IMR-90 (cell line): Measurements from ENCODE around the gene JMJD6. TPM values are rescaled to one million over a fixed set of nuclear protein-coding genes. Genes with fewer than 3 reads are reported as not detected.

Experiments
- ATAC-seq: fragments of 200-7000 bp; cut with Tn5 transposase; 2 replicates; pipeline ENCODE4 v1.9.1; 2020; ENCODE audit warnings: low read depth, mild to moderate bottlenecking, moderate library complexity
- BruUV-seq: library from RNA; stranded (reverse); fragments of 400-500 nt; replicated peaks from 2 replicates; lab custom pipeline; 2021; lab: Mats Ljungman, UMichigan
- CTCF ChIA-PET: fragments of 300-600 bp; formaldehyde crosslinking; extraction: SDS; loops from one replicate; lab custom pipeline; 2021; ENCODE audit warnings: antibody characterized with exemption; lab: Yijun Ruan, JAX
- POLR2A ChIA-PET: fragments of 300-600 bp; sonication (Branson Sonifier 250); formaldehyde crosslinking; loops from one replicate; lab custom pipeline; 2022; ENCODE audit warnings: antibody characterized with exemption; ENCODE audit not compliant: unreplicated experiment; lab: Charles Lee
- DNase-seq: peaks from one replicate; pipeline ENCODE4 v3.0.0; 2013
- H2AFZ ChIP-seq: replicated peaks from 2 replicates; pipeline ENCODE3; 2013; ENCODE audit warnings: low read length, mild to moderate bottlenecking; ENCODE audit not compliant: poor library complexity
- H2AK5ac ChIP-seq: 2 replicates; pipeline ENCODE4 v1.6.1; 2013; ENCODE audit warnings: low read depth, low read length, inconsistent platforms
- H2AK9ac ChIP-seq: replicated peaks from 2 replicates; pipeline ENCODE3; 2013; ENCODE audit warnings: mild to moderate bottlenecking, low read depth, low read length, moderate library complexity; ENCODE audit not compliant: poor library complexity
- H2BK120ac ChIP-seq: 2 replicates; pipeline ENCODE4 v1.6.1; 2013; ENCODE audit warnings: low read depth, low read length, inconsistent platforms
- H2BK15ac ChIP-seq: 3 replicates; pipeline ENCODE4 v1.6.1; 2013; ENCODE audit warnings: low read depth, low read length, inconsistent platforms
- H2BK20ac ChIP-seq: 2 replicates; pipeline ENCODE4 v1.6.1; 2013; ENCODE audit warnings: low read depth, mild to moderate bottlenecking, inconsistent platforms, low read length, moderate library complexity
- H2BK5ac ChIP-seq: 2 replicates; pipeline ENCODE4 v1.6.1; 2013; ENCODE audit warnings: mild to moderate bottlenecking, low read depth, low read length, inconsistent platforms; ENCODE audit not compliant: poor library complexity, severe bottlenecking
- H3K14ac ChIP-seq: replicated peaks from 2 replicates; pipeline ENCODE4 v1.6.1; 2013; ENCODE audit warnings: low read depth, low read length, inconsistent platforms
- H3K18ac ChIP-seq: 2 replicates; pipeline ENCODE4 v1.6.1; 2013; ENCODE audit warnings: low read depth, low read length, control low read depth
- H3K23ac ChIP-seq: 2 replicates; pipeline ENCODE4 v1.6.1; 2013; ENCODE audit warnings: low read depth, low read length, inconsistent platforms
- H3K27ac ChIP-seq: 2 replicates; pipeline ENCODE4 v1.5.1; 2013; ENCODE audit warnings: mild to moderate bottlenecking, control low read depth, low read length; ENCODE audit not compliant: insufficient read depth
- H3K27me3 ChIP-seq: 2 replicates; pipeline ENCODE4 v1.6.1; 2013; ENCODE audit warnings: low read length; ENCODE audit not compliant: control insufficient read depth, insufficient read depth
- H3K36me3 ChIP-seq: 2 replicates; pipeline ENCODE4 v1.6.1; 2013; ENCODE audit warnings: low read length, mixed read lengths; ENCODE audit not compliant: control insufficient read depth, insufficient read depth
- H3K4ac ChIP-seq: 2 replicates; pipeline ENCODE4 v1.6.1; 2013; ENCODE audit warnings: low read depth, low read length, inconsistent platforms
- H3K4me1 ChIP-seq: 2 replicates; pipeline ENCODE4 v1.6.1; 2013; ENCODE audit warnings: low read length, mixed read lengths; ENCODE audit not compliant: control insufficient read depth, insufficient read depth
- H3K4me2 ChIP-seq: 2 replicates; pipeline ENCODE4 v1.6.1; 2013; ENCODE audit warnings: low read depth, mild to moderate bottlenecking, control low read depth, low read length, moderate library complexity
- H3K4me3 ChIP-seq: 2 replicates; pipeline ENCODE4 v1.5.1; 2013; ENCODE audit warnings: low read depth, mild to moderate bottlenecking, control low read depth, low read length, moderate library complexity; ENCODE audit not compliant: insufficient read depth
- H3K56ac ChIP-seq: 2 replicates; pipeline ENCODE4 v1.6.1; 2013; ENCODE audit warnings: low read length, inconsistent platforms; ENCODE audit not compliant: insufficient read depth; ENCODE audit errors: extremely low read depth
- H3K79me1 ChIP-seq, 2 experiments: 2 replicates each; pipeline ENCODE4 v1.6.1; 2013; ENCODE audit warnings: low read length in 2 of 2, inconsistent platforms in 1 of 2, low read depth in 1 of 2
- H3K9ac ChIP-seq: 2 replicates; pipeline ENCODE4 v1.6.1; 2013; ENCODE audit warnings: low read depth, low read length, control low read depth
- H3K9me1 ChIP-seq: 2 replicates; pipeline ENCODE4 v1.6.1; 2013; ENCODE audit warnings: low read length, inconsistent platforms; ENCODE audit not compliant: insufficient read depth
- H3K9me3 ChIP-seq: 2 replicates; pipeline ENCODE4 v1.6.1; 2013; ENCODE audit warnings: low read length; ENCODE audit not compliant: control insufficient read depth, insufficient read depth
- H4K20me1 ChIP-seq: 2 replicates; pipeline ENCODE4 v1.6.1; 2013; ENCODE audit warnings: low read length, inconsistent platforms; ENCODE audit not compliant: insufficient read depth
- H4K5ac ChIP-seq: 2 replicates; pipeline ENCODE4 v1.6.1; 2013; ENCODE audit warnings: mild to moderate bottlenecking, low read depth, low read length, control low read depth
- H4K8ac ChIP-seq, 2 experiments: 2 replicates each; pipeline ENCODE4 v1.6.1; 2013; ENCODE audit warnings: low read depth in 2 of 2, low read length in 2 of 2, control low read depth in 1 of 2, inconsistent platforms in 1 of 2
- H4K91ac ChIP-seq: 2 replicates; pipeline ENCODE4 v1.6.1; 2013; ENCODE audit warnings: low read depth, low read length, inconsistent platforms; ENCODE audit not compliant: insufficient read depth
- BHLHE40 ChIP-seq: fragments of 150-350 bp; IDR thresholded peaks from 2 replicates; pipeline ENCODE4 v1.6.1; 2016; ENCODE audit warnings: mild to moderate bottlenecking, low read depth, low read length
- CEBPB ChIP-seq: IDR thresholded peaks from 2 replicates; pipeline ENCODE4 v1.6.1; 2012; ENCODE audit warnings: low read depth, low read length, improper control_type of control experiment
- CHD1 ChIP-seq: IDR thresholded peaks from 2 replicates; pipeline ENCODE4 v1.6.1; 2012; ENCODE audit warnings: low read depth, low read length, improper control_type of control experiment
- ELK1 ChIP-seq: fragments of 150-350 bp; IDR thresholded peaks from 2 replicates; pipeline ENCODE4 v1.6.1; 2016; ENCODE audit warnings: low read depth, mild to moderate bottlenecking, low read length, moderate library complexity, borderline replicate concordance
- FOS ChIP-seq: fragments of 150-350 bp; IDR thresholded peaks from 2 replicates; pipeline ENCODE4 v1.6.1; 2016; ENCODE audit warnings: low read depth, low read length
- MAFK ChIP-seq: IDR thresholded peaks from 2 replicates; pipeline ENCODE4 v1.6.1; 2012; ENCODE audit warnings: low read depth, low read length, improper control_type of control experiment
- MAZ ChIP-seq: IDR thresholded peaks from 2 replicates; pipeline ENCODE4 v1.6.1; 2012; ENCODE audit warnings: low read depth, mild to moderate bottlenecking, low read length, improper control_type of control experiment, moderate library complexity, borderline replicate concordance
- MXI1 ChIP-seq: IDR thresholded peaks from 2 replicates; pipeline ENCODE4 v1.6.1; 2012; ENCODE audit warnings: low read depth, mild to moderate bottlenecking, low read length, moderate library complexity, borderline replicate concordance
- NFE2L2 ChIP-seq: fragments of 150-350 bp; IDR thresholded peaks from 2 replicates; pipeline ENCODE4 v1.6.1; 2016; ENCODE audit warnings: low read depth, mild to moderate bottlenecking, low read length
- POLR2A ChIP-seq: IDR thresholded peaks from 2 replicates; pipeline ENCODE4 v1.6.1; 2012; ENCODE audit warnings: mild to moderate bottlenecking, low read depth, low read length
- RAD21 ChIP-seq: IDR thresholded peaks from 2 replicates; pipeline ENCODE4 v1.6.1; 2012; ENCODE audit warnings: low read length, improper control_type of control experiment
- RCOR1 ChIP-seq: IDR thresholded peaks from 2 replicates; pipeline ENCODE4 v1.6.1; 2012; ENCODE audit warnings: mild to moderate bottlenecking, low read length, improper control_type of control experiment; ENCODE audit not compliant: insufficient replicate concordance
- RFX5 ChIP-seq: IDR thresholded peaks from 2 replicates; pipeline ENCODE4 v1.8.0; 2012; ENCODE audit warnings: low read depth, mild to moderate bottlenecking, low read length, moderate library complexity
- SMC3 ChIP-seq: fragments of 150-350 bp; IDR thresholded peaks from 2 replicates; pipeline ENCODE4 v1.6.1; 2016; ENCODE audit warnings: low read depth, mild to moderate bottlenecking, antibody characterized with exemption, low read length, moderate library complexity
- USF2 ChIP-seq: fragments of 150-350 bp; IDR thresholded peaks from 2 replicates; pipeline ENCODE4 v1.6.1; 2017; ENCODE audit warnings: mild to moderate bottlenecking, antibody characterized with exemption, low read length, low read depth
- WGBS, 2 experiments: methylation state at CpG; one replicate each; pipeline versions ENCODE4 v1.1.5 to v1.1.7; 2013; ENCODE audit warnings: missing lambda C conversion rate in 2 of 2; ENCODE audit not compliant: insufficient read length in 1 of 2; ENCODE audit errors: extremely low coverage in 2 of 2; 5-methylcytosine and 5-hydroxymethylcytosine counted together
- dilution Hi-C: fragments of 300-500 bp; cut with HindIII; formaldehyde crosslinking; loops from one replicate; pipeline ENCODE4 v1.14.3; 2018; ENCODE audit warnings: low sequenced_read_pairs; ENCODE audit not compliant: unreplicated experiment
- in situ Hi-C: fragments of 300-500 bp; cut with MboI; formaldehyde crosslinking; loops from 3 replicates; pipeline ENCODE4 v1.14.3; 2019; ENCODE audit warnings: low sequenced_read_pairs, inconsistent platforms, mixed read lengths
- intact Hi-C: fragments of 100-400 bp; cut with micrococcal nuclease; formaldehyde crosslinking; loops from 2 replicates; pipeline ENCODE4 v1.10.0; 2022
- polyA plus RNA-seq, 3 experiments: library from polyadenylated mRNA; depleted of rRNA; stranded (reverse); fragments of >200 nt; gene quantifications; 2 replicates each; pipeline ENCODE4 v1.2.3, GENCODE V29; 2012; ENCODE audit warnings: low replicate concordance in 1 of 3
- total RNA-seq: library from RNA; depleted of rRNA; stranded (reverse); fragments of >200 nt; gene quantifications from 2 replicates; pipeline ENCODE4 v1.2.3, GENCODE V29; 2012
- TF ChIP-seq, protein P1 (sequence below): conservative IDR thresholded peaks from 2 replicates; pipeline ENCODE4 v1.5.1; 2012; ENCODE audit warnings: mild to moderate bottlenecking, low read depth, low read length, improper control_type of control experiment

JMJD6 gene
- total and polyA plus RNA-seq, 2 of the 4 experiments (the other 2 are of a cell fraction), result 24.4 to 33.7 TPM

GRCh38 chr17:76704805-76705204, 21.6 kb downstream of the JMJD6 start:
- dilution Hi-C loops (no loop called here), intact Hi-C loops (no loop called here), in situ Hi-C loops (no loop called here)
- Histone ChIP-seq H4K20me1 (peaks cover 94% of the 10 kb centered on the region), H4K8ac (no peak overlapping the region), H3K18ac (no peak overlapping the region), H3K79me1 (peaks cover 4 to 89% of the 10 kb centered on the region in 2 experiments; a peak in 3 of 4 replicates), H3K9ac (no peak overlapping the region), H3K36me3 (peaks cover 7% of the 10 kb centered on the region), H3K23ac (no peak overlapping the region), H2AK9ac (no peak overlapping the region), H3K27ac (no peak overlapping the region), H3K4me1 (peaks cover 40% of the 10 kb centered on the region), H2AK5ac (no peak overlapping the region), H3K4me2 (no peak overlapping the region), H3K14ac (no peak overlapping the region), H3K9me1 (peaks cover 41% of the 10 kb centered on the region), H3K4ac (no peak overlapping the region), H3K9me3 (no peaks in the 10 kb centered on the region), H3K4me3 (no peak overlapping the region), H2BK120ac (no peak overlapping the region), H2BK5ac (no peak overlapping the region), H3K56ac (no peak overlapping the region), H3K27me3 (no peaks in the 10 kb centered on the region), H4K91ac (no peak overlapping the region), H2BK15ac (no peak overlapping the region), H4K5ac (no peak overlapping the region), H2BK20ac (no peak overlapping the region), H2AFZ (no peak overlapping the region)
- ChIA-PET CTCF (no interaction called here), POLR2A (no interaction called here)
- WGBS, 2 experiments, result 72% methylated on average over 3 of the region's 4 CpGs; no CpG with 5 or more reads in 1 of the 2 experiments
- no peak for TF ChIP-seq ELK1
- TF ChIP-seq, protein P1, sequence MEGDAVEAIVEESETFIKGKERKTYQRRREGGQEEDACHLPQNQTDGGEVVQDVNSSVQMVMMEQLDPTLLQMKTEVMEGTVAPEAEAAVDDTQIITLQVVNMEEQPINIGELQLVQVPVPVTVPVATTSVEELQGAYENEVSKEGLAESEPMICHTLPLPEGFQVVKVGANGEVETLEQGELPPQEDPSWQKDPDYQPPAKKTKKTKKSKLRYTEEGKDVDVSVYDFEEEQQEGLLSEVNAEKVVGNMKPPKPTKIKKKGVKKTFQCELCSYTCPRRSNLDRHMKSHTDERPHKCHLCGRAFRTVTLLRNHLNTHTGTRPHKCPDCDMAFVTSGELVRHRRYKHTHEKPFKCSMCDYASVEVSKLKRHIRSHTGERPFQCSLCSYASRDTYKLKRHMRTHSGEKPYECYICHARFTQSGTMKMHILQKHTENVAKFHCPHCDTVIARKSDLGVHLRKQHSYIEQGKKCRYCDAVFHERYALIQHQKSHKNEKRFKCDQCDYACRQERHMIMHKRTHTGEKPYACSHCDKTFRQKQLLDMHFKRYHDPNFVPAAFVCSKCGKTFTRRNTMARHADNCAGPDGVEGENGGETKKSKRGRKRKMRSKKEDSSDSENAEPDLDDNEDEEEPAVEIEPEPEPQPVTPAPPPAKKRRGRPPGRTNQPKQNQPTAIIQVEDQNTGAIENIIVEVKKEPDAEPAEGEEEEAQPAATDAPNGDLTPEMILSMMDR, result no peak
- TF ChIP-seq BHLHE40, result no peak
- TF ChIP-seq RCOR1, result no peak
- TF ChIP-seq FOS, result no peak
- no peak for TF ChIP-seq MXI1
- no peak for TF ChIP-seq CHD1
- no peak for TF ChIP-seq MAFK
- TF ChIP-seq NFE2L2, result no peak
- TF ChIP-seq USF2, result no peak
- TF ChIP-seq SMC3, result no peak
- TF ChIP-seq POLR2A, result no peak
- TF ChIP-seq RAD21, result no peak
- no peak for TF ChIP-seq RFX5
- TF ChIP-seq MAZ, result no peak
- TF ChIP-seq CEBPB, result no peak
- DNase-seq (no peak), ATAC-seq (no peak)
- no TSS peak for BruUV-seq
